Measurements from ENCODE around the gene EFNB3. TPM values are rescaled to one million over a fixed set of nuclear protein-coding genes. Genes with fewer than 3 reads are reported as not detected.

The EFNB3 gene
- total RNA-seq, 4 donors from 2014 or later: 5.4 to 8.5 (median 7.6) TPM

DNA sequence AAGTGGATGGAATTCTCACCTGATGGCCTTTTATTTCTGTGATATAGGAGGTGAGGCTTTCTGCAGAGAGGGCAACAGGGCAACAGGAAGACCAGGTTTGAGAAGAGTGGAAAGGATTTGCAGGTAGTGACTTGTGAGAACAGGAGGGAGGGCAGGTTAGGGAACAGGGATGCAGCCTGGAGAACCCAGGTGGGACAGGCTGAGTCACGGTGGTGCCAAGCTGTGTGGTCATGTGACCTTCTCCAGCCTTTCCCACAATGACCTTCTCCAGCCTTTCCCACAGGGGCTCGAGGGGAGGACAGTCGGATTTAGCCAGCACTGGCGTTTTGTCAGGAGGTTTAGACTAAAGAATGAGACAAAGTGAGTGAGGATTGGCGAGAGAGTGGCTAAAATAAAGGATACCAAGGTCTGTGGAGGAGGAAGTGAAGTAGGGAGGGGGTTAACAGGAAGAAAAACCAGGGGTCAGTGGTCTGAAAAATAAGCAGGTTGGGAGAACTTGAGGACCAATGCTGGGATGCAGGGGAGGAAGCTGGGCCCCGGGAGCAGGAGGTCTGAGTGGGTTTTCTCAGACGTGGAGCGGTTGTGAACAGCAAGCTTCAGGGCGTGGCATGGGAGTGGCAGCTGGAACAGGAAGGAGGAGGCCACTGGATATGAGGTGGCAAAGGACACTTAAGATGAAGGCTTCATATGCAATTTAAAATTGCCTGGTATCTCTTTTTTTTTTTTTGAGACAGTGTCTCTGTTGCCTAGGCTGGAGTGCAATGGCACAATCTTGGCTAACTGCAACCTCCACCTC, 50.3 kb downstream of the EFNB3 start:
- no peak overlapping the region for H3K4me3 ChIP-seq (ENCODE audit: low read depth, poor library complexity, severe bottlenecking)
- no peak for DNase-seq (ENCODE audit: low spot score in 2 of 2)
- WGBS, 2 donors: 33 to 38% methylated on average over 9 of the region's 9 CpGs

DNA sequence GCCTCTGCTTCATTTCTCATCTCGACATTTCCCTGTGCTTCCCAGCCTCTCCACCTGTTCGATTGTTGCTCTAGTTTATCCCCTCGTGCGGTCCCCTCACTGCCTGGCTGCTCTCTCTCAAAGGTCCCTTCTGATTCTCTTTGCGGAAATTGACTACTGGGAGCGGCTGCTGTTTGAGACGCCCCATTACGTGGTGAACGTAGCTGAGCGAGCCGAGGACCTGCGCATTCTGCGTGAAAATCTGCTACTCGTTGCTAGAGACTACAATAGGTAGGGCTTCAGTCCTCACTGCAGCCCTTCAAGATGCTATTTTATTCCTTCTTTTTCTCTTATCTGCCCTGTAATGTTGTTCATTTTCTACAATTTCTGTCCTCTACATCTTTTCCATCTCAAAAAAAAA, 52.0 kb downstream of the EFNB3 start:
- H3K4me3 ChIP-seq (ENCODE audit: low read depth, poor library complexity, severe bottlenecking): no peak overlapping the region
- intact Hi-C loops (cut with DNase I; ENCODE audit: low total_unique reads): no loop called here
- DNase-seq (ENCODE audit: low spot score in 2 of 2): no peak
- WGBS, 2 donors: 90 to 92% methylated on average over 14 of the region's 14 CpGs
- TF ChIP-seq, protein P1, sequence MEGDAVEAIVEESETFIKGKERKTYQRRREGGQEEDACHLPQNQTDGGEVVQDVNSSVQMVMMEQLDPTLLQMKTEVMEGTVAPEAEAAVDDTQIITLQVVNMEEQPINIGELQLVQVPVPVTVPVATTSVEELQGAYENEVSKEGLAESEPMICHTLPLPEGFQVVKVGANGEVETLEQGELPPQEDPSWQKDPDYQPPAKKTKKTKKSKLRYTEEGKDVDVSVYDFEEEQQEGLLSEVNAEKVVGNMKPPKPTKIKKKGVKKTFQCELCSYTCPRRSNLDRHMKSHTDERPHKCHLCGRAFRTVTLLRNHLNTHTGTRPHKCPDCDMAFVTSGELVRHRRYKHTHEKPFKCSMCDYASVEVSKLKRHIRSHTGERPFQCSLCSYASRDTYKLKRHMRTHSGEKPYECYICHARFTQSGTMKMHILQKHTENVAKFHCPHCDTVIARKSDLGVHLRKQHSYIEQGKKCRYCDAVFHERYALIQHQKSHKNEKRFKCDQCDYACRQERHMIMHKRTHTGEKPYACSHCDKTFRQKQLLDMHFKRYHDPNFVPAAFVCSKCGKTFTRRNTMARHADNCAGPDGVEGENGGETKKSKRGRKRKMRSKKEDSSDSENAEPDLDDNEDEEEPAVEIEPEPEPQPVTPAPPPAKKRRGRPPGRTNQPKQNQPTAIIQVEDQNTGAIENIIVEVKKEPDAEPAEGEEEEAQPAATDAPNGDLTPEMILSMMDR (IDR thresholded peaks at IDR 0.05): no peak
- no peak for TF ChIP-seq POLR2A (IDR thresholded peaks at IDR 0.05)

More for the DNA sequence above, 50.3 kb downstream of the EFNB3 start:
- intact Hi-C loops (cut with DNase I; ENCODE audit: low total_unique reads): no loop called here
- TF ChIP-seq, protein P1 (IDR thresholded peaks at IDR 0.05): no peak
- no peak for TF ChIP-seq POLR2A (IDR thresholded peaks at IDR 0.05)

Other genes starting within 250 kb of the EFNB3 start
- 10 to 100 TPM; 40.4 to 52.3 (median 47.7) TPM for gene ZBTB4, start 225.6 kb upstream of the EFNB3 start, total RNA-seq
- not detected for gene SLC35G6, start 223.8 kb upstream of the EFNB3 start, total RNA-seq
- 100 to 1,000 TPM in 3 of 4 donors, 10 to 100 TPM in 1; 93.9 to 120 (median 110) TPM for gene POLR2A, start 220.8 kb upstream of the EFNB3 start, total RNA-seq
- 10 to 100 TPM in 3 of 4 donors, 1 to 10 TPM in 1; 9.9 to 31.7 (median 20.9) TPM for gene TNFSF12, start 156.1 kb upstream of the EFNB3 start, total RNA-seq
- 10 to 100 TPM in 3 of 4 donors, 1 to 10 TPM in 1; 7.6 to 30.6 (median 17.6) TPM for gene TNFSF13, start 146.5 kb upstream of the EFNB3 start, total RNA-seq
- 10 to 100 TPM; 39.5 to 53.0 (median 48.7) TPM for gene SENP3, start 143.3 kb upstream of the EFNB3 start, total RNA-seq
- 10 to 100 TPM; 14.2 to 26.9 (median 16.2) TPM for gene CD68, start 125.6 kb upstream of the EFNB3 start, total RNA-seq
- 10 to 100 TPM; 30.4 to 97.7 (median 74.4) TPM for gene MPDU1, start 121.3 kb upstream of the EFNB3 start, total RNA-seq
- gene SOX15, start 115.1 kb upstream of the EFNB3 start, total RNA-seq: 100 to 1,000 TPM in 1 of 4 donors, 10 to 100 TPM in 3; 61.9 to 106 (median 77.8) TPM
- 10 to 100 TPM; 32.1 to 35.7 (median 33.9) TPM for gene FXR2, start 90.3 kb upstream of the EFNB3 start, total RNA-seq
- gene SAT2, start 77.4 kb upstream of the EFNB3 start, total RNA-seq: 10 to 100 TPM; 32.7 to 50.5 (median 43.0) TPM
- gene SHBG, start 75.1 kb upstream of the EFNB3 start, total RNA-seq: not detected
- 1 to 10 TPM in 1 of 4 donors, under 1 TPM in 2, not detected in 1; 0.42 to 3.0 (median 0.46) TPM for gene ATP1B2, start 54.3 kb upstream of the EFNB3 start, total RNA-seq
- gene TP53, start 17.7 kb upstream of the EFNB3 start, total RNA-seq: 10 to 100 TPM; 42.8 to 57.3 (median 50.8) TPM
- 1 to 10 TPM; 1.1 to 5.4 (median 4.5) TPM for gene WRAP53, start 16.7 kb upstream of the EFNB3 start, total RNA-seq
- gene DNAH2, start 12.5 kb downstream of the EFNB3 start, total RNA-seq: under 1 TPM in 3 of 4 donors, not detected in 1; under 0.01 to 0.10 (median 0.05) TPM
- 10 to 100 TPM; 12.5 to 30.9 (median 18.0) TPM for gene KDM6B, start 129.0 kb downstream of the EFNB3 start, total RNA-seq
- 1 to 10 TPM in 3 of 4 donors, under 1 TPM in 1; 0.91 to 5.9 (median 3.4) TPM for gene TMEM88, start 149.9 kb downstream of the EFNB3 start, total RNA-seq
- gene NAA38, start 152.4 kb downstream of the EFNB3 start, total RNA-seq: 100 to 1,000 TPM in 1 of 4 donors, 10 to 100 TPM in 3; 56.8 to 101 (median 91.3) TPM
- 10 to 100 TPM in 1 of 4 donors, 1 to 10 TPM in 3; 7.0 to 14.1 (median 9.1) TPM for gene CYB5D1, start 152.8 kb downstream of the EFNB3 start, total RNA-seq
- 10 to 100 TPM; 36.8 to 71.1 (median 54.8) TPM for gene CHD3, start 183.6 kb downstream of the EFNB3 start, total RNA-seq
- 100 to 1,000 TPM; 111 to 202 (median 172) TPM for gene RNF227, start 211.1 kb downstream of the EFNB3 start, total RNA-seq
- under 1 TPM; 0.10 to 0.49 (median 0.24) TPM for gene KCNAB3, start 224.7 kb downstream of the EFNB3 start, total RNA-seq
- 10 to 100 TPM; 39.8 to 62.5 (median 52.2) TPM for gene TRAPPC1, start 226.7 kb downstream of the EFNB3 start, total RNA-seq
- 10 to 100 TPM; 23.4 to 43.1 (median 27.0) TPM for gene CNTROB, start 227.0 kb downstream of the EFNB3 start, total RNA-seq